ENCODE results near the gene QSOX2.

QSOX2 gene

GRCh38 chr9:136208675-136209074 is 36.9 kb downstream of the QSOX2 start:
- no peak overlapping the region for H3K4me3 ChIP-seq (ENCODE audit: low read depth, low read length)
- no peak for TF ChIP-seq CTCF (IDR thresholded peaks at IDR 0.05; ENCODE audit: borderline replicate concordance, insufficient read depth, low read depth, low read length)

- no peak overlapping the region for H3K4me3 ChIP-seq (ENCODE audit: low read depth, low read length)
- TF ChIP-seq CTCF (IDR thresholded peaks at IDR 0.05; ENCODE audit: borderline replicate concordance, insufficient read depth, low read depth, low read length): no peak
Observed at GRCh38 chr9:136207616-136208015, 38.0 kb downstream of the QSOX2 start.

GRCh38 chr9:136206602-136207275 is 38.9 kb downstream of the QSOX2 start:
- no peak overlapping the region for H3K4me3 ChIP-seq (ENCODE audit: low read depth, low read length)
- TF ChIP-seq CTCF (IDR thresholded peaks at IDR 0.05; ENCODE audit: borderline replicate concordance, insufficient read depth, low read depth, low read length): no peak

- no peak for TF ChIP-seq CTCF (IDR thresholded peaks at IDR 0.05; ENCODE audit: borderline replicate concordance, insufficient read depth, low read depth, low read length)
Observed at GRCh38 chr9:136205707-136205992, 40.0 kb downstream of the QSOX2 start.

GRCh38 chr9:136204838-136205706 is 40.5 kb downstream of the QSOX2 start, which contains the start of gene LHX3:
LHX3 (minus strand) TSS chr9:136205128; CDS start chr9:136205012, 116 bp downstream.
- H3K4me3 ChIP-seq (ENCODE audit: low read depth, low read length): no peak within 1 kb of the TSS

More at GRCh38 chr9:136205707-136205992, 40.0 kb downstream of the QSOX2 start:
- no peak overlapping the region for H3K4me3 ChIP-seq (ENCODE audit: low read depth, low read length)

GRCh38 chr9:136204145-136204805 is 41.3 kb downstream of the QSOX2 start:
- H3K4me3 ChIP-seq (ENCODE audit: low read depth, low read length): no peak overlapping the region
- TF ChIP-seq CTCF (IDR thresholded peaks at IDR 0.05; ENCODE audit: borderline replicate concordance, insufficient read depth, low read depth, low read length): no peak

More at GRCh38 chr9:136204838-136205706, 40.5 kb downstream of the QSOX2 start, which contains the start of gene LHX3:
- no peak for TF ChIP-seq CTCF (IDR thresholded peaks at IDR 0.05; ENCODE audit: borderline replicate concordance, insufficient read depth, low read depth, low read length)

All from GM12875 (cell line).